Loucy (cell line): Measurements from ENCODE around the gene FBXO31.

Source experiments
- EZH2phosphoT487 ChIP-seq: fragments of 200-600 bp; IDR thresholded peaks from 2 replicates; pipeline ENCODE4 v1.6.1; 2018; ENCODE audit warnings: antibody characterized with exemption, mild to moderate bottlenecking, moderate library complexity, borderline replicate concordance
- TF ChIP-seq, protein P1 (sequence below): fragments of 200-600 bp; sonication (generic); conservative IDR thresholded peaks from 2 replicates; pipeline ENCODE4 v1.5.1; 2014; ENCODE audit warnings: mild to moderate bottlenecking, antibody characterized with exemption, low read length

DNA sequence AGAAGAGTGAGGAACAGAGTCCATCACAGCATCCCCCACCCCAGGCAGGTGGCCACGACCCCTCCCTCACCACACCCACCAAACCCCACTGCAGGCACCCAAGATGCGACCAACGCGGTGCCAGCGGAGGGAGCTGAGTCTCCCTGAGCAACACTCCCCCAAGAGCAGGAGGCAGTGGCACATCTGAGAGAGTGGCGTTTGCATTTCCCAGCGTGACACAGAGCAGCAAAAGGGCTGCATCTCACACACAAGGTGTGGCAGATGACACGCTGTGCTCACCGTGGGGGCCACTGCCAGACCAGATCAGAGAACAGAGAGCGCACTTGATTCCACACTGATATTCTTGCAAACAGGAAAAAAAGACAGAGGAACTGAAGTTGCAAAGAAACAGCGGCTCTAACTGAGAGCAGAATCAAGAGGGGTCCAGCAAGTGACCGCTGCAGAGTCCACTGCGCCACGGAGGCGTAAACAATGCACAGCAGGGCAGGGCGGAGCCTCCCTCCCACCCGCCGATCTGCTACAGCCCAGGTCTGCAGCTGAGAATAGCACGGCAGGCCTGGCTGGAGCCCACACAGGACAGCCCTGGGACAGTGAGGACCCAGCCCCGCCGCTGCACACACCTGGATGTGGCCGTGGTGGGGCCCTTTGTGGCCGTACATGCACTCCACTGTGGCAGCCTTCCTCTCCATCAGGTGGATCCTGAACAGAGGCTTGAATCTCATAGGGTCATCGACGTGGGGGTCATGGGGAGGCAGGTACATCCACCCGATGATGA is 40.4 kb downstream of the FBXO31 start:
- TF ChIP-seq, protein P1, sequence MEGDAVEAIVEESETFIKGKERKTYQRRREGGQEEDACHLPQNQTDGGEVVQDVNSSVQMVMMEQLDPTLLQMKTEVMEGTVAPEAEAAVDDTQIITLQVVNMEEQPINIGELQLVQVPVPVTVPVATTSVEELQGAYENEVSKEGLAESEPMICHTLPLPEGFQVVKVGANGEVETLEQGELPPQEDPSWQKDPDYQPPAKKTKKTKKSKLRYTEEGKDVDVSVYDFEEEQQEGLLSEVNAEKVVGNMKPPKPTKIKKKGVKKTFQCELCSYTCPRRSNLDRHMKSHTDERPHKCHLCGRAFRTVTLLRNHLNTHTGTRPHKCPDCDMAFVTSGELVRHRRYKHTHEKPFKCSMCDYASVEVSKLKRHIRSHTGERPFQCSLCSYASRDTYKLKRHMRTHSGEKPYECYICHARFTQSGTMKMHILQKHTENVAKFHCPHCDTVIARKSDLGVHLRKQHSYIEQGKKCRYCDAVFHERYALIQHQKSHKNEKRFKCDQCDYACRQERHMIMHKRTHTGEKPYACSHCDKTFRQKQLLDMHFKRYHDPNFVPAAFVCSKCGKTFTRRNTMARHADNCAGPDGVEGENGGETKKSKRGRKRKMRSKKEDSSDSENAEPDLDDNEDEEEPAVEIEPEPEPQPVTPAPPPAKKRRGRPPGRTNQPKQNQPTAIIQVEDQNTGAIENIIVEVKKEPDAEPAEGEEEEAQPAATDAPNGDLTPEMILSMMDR, result no peak
- TF ChIP-seq EZH2phosphoT487, result no peak
